ENCODE results near the gene ADAMTS3.

DNA sequence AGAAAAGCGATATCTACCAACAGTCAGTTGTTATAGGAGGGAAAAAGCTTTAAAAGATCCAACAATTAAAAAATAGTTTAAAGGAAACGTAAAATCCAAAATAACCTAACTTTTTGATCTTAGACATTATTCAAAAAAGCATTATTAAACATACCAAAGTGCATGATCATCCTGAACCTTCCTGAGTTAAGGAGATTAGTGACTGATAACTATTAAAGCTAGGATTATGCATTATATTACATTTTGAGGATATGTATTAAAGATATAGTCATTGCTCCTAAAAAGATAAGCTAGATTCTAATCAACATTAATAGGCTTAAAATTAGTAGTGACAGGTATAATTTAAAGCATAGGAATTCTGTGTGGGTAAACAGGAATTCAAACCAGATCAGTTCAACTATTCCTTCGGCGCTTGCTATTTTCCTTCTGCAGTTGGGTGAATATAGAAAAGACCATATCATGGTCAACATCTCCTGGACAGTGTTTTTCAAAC is 139.6 kb downstream of the ADAMTS3 start:
- TF ChIP-seq POLR2A (IDR thresholded peaks at IDR 0.05; ENCODE audit: low read length) (no peak), GATA1 (IDR thresholded peaks at IDR 0.05; ENCODE audit: low read depth, low read length) (no peak)

All from erythroblast (primary cell).